Lung microvascular endothelial cell (primary cell): ENCODE measurements around the gene GPR78. TPM values are rescaled to one million over a fixed set of nuclear protein-coding genes. Genes with fewer than 3 reads are reported as not detected.
"Not testable (repeated sequence)": the region's sequence is repeated elsewhere in the genome, so short reads cannot be mapped to it uniquely, and the experiment has no call there.

Experiments
- DNase-seq, 2 donors: peaks; one replicate each; pipeline versions ENCODE4 v3.0.0 to v3.0.0-alpha.2; 2010; ENCODE audit warnings: low read depth in 2 of 2
- total RNA-seq: library from RNA; depleted of rRNA; stranded (reverse); fragments of >200 nt; gene quantifications from 2 replicates; pipeline ENCODE4 v1.2.1, GENCODE V29; 2014

Gene GPR78
- total RNA-seq, 1 donor from 2014 or later = not detected

DNA sequence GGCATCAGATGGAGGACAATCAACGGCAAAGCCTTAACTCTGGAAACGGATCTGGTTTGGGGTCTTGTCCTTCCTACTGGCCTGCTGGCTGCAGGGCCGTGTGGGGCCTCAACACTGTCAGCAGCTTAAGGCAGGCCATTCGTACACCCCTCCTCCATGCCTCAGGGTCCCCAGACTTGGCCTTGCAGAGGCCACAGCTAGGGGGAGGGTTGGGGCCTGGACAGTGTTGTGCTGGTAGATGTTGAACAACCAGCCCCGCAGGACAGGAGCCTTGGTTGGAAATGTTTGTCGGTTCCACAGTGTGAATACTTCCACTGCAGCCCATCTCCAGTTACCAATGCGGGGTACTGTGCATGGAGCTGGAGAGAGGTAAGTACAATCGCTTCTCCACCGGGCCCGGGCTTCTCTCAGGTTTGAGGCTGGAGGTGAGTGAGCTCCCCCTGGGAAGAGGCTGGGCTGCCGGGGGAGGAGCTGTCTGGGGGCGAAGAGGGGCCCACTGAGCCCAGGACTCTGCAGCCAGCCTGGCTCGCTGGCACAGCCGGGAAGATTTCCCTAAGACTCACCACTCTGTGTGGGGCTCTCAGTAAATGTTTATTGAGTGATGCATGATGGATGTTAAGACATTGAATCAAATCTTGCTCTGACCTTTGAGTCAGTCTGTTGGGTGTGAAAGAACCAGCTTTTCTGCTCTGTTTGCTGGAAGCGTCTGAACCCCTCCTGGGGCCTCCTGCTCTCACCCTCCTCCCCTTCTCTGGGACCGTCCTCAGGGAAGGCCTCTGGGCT lies 19.7 kb upstream of the GPR78 start:
- no peak for DNase-seq

DNA sequence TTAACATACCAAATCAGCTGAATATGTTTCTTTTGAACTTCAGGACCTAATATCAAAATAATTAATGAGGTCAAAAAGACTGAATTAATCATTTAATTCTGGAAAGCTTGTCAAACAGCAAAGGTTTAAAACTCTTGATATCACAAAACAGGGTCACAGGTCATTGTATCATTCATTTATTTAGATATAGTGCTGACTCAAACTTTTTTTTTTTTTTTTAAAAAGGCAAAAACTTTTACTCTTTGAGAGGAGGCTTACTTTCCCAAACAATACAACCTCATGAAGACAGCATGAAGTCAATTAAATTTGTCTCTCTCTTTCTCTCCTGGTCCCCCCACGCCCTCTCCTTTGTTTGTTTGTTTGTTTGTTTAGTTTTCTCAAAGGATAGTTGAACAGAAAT lies 15.6 kb upstream of the GPR78 start:
- DNase-seq = no peak

DNA sequence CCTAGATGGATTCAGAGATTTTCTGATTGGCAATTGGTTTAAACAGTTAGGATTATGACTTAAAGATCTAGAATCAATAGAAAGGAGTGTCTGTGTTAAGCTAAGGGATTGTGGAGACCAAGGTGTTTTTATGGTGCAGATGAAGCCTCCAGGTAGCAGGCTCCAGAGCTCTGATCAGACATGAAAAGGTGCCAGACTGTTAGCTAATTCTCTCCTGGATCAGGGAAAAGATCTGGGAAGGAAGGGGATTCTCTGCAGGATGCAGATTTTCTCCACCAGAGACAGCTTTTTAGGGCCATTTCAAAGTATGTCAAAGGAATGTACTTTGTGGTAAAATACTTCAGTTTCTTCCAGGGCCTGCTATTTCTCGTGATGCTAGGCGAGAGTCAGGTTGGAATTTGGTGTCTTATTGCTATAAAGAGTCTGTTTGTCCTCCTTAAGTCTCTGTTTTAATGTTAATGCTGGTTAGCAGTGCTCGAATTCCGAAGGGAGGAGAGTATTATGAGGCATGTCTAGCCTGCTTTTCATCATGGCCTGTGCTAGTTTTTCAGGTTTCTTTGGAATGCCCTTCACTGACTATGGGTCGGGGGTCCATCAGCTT lies 12.0 kb upstream of the GPR78 start:
- DNase-seq = no peak

DNA sequence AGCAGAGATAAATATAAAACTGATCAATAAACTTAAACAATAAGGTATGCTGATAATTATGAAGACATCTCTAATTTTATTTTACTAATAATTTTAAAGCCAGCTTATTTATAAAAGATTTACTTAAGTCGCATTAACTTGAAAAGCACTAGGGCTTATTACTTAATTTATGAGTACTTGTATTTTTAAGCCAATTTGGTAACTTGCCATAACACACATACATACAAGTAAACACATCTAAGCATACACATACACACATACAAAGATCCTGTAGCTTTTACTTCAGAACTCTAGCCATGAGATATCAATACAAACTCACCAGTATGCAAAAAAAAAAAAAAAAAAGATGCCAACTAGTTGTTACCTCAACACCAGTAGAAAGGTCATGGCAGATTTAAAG lies 10.0 kb upstream of the GPR78 start:
- no peak for DNase-seq

DNA sequence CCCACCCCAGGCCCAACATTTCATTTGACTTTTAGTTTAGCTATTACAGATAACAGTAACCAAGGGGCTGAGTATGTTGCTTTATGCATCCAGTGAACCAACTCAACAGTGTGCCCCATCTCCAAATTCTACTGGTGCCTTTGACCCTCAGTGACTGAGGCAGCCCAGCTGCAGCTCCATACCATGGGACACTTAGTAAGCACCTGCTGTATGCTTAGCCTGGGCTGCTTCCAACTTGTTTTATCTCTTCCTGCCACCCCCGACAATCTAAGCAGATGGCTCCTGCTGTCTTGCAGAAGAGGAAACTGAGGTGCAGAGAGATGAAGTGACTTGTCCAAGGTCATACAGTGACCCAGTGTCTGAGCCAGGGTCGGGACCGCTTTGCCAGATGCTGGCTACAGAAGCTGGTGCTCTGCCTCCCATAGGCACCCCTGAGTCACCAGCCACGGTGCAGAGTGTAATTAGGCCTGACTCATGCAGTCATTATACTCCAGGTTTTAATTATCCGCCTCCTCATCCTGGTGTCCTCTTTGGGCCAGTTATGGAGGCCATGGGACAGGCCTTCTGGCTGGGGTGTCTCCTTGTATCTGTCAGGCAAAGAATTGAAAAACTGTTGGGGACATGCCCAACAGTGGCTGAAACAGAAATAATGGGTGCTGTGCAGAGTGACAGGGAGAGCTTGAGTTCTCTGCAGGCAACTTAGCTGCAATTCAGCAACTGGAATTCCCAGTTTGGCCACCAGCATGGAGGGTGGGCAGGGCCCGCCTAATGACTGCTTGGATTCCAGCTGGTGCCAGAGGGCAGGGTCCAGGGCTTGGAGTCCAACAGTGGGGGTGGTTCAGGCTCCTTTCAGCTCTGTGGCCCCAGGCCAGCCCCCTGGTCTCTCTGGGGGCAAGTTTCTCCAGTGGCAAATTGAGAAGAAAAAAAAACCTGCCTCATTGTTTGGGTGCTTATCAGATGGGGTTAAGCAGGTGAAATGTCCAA lies 8.2 kb upstream of the GPR78 start:
- DNase-seq = no peak

DNA sequence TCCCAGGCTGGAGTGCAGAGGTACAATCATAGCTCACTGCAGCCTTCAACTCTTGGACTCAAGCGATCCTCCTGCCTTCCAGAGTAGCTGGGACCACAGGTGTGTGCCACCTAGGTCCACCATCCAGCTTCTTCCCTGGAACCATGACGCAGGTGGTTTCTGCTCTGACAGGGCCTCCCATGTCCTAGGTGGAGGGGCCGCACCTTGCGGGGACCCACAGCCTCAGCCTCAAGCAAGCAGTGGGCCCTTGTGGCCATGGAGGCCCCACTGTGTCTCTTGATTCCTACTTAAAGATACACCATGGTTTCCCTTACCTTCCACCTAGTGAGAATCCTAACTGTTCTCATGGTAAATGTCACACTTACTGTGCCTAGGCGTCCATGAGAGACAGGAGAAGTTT lies 6.9 kb upstream of the GPR78 start:
- no peak for DNase-seq

DNA sequence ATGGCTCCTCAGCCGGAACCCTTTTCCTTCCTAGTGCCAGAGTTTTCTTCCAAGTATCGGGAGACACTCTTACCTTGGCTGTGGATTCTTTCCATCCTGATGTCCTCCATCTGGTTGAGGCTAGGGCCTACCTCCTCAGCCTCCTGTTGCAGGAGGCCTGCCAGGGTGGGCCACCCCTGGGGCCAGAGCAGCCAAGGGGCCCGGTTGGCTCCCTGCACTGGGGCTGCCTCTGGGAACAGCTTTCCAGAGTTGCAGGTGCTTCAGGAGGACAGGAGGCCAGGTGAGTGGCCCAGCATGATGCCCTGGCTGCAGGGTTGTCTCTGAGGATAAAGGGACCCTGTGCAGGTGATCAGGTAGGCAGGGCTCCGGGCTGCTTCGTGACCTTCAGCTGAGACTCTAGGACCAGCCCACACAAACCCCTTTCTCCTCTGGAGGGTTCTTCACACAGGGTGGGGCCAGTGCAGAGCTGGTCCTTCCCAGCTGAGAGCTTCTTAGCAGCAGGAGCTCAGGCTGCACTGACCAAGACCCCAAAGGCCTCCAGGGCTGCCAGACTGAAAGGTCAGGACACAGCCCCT lies 5.3 kb upstream of the GPR78 start:
- no peak for DNase-seq

DNA sequence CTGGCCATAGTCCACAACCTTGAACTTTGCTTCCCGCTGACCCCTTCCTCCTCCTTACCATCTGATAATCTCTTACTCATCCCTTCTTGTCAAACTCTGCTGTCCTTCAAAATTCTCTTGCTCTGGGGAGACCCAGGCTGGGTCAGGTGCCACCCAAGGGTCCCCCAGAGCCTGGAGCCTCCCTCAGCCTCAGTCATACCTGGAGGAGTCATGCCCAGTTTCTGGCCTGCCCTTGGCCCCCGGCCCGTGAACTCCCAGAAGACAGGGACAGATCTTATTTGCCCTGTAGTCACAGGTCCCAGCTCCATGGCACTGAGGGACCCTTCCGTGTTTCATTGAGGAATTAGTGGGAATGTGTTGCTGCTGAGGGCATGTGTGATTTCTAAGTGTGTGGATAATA lies 4.7 kb upstream of the GPR78 start:
- no peak for DNase-seq

DNA sequence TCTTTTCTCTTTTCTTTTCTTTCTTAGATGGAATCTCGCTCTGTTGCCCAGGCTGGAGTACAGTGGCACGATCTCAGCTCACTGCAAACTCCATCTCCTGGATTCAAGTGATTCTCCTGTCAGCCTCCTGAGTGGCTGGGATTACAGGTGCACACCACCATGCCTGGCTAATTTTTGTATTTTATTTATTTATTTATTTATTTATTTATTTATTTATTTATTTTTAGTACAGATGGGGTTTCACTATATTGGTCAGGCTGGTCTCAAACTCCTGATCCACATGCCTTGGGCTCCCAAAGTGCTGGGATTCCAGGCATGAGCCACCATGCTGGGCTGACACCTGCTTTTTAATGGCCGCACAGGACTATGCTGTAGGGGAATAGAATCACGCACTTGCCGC lies 3.6 kb upstream of the GPR78 start:
- not testable (repeated sequence) for DNase-seq

DNA sequence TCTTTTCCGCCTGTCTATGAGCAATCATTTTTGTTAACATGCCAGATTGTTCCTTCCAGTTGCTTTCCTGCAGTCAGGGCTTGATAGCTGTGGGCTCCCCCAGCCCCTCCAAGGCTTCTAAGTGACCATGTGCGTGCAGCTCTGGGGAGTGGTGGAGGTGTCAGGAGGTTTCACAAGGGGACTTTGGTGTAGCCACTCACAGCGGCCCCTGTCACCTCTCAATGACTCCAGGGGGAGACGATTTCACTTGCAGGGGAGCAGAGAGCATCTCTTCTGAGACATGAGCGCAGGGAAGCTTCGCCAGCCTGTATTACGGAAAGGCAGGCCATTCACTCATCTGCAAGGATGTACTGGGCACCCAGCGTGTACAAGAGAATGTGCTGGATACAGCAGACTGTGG lies 3.1 kb upstream of the GPR78 start:
- no peak for DNase-seq

DNA sequence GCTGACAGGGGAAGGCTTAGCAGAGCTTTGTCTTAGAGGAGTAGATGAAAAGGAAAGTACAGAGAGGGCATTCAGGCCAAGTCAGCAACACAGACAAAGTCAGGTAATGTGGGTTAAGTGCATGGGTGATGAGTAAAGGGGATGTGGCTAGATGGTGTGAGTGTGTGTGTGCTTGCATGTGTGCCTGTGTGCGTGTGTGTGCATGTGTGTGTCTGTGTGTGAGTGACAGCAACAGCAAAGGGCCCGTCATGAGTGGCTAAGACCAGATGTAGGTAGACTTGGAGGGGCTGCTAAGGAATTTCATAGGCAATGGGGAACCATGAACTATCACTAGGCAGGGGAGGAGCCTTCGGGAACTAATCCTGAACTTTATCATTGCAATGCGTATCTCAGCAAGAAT lies 2.2 kb upstream of the GPR78 start:
- DNase-seq = no peak

DNA sequence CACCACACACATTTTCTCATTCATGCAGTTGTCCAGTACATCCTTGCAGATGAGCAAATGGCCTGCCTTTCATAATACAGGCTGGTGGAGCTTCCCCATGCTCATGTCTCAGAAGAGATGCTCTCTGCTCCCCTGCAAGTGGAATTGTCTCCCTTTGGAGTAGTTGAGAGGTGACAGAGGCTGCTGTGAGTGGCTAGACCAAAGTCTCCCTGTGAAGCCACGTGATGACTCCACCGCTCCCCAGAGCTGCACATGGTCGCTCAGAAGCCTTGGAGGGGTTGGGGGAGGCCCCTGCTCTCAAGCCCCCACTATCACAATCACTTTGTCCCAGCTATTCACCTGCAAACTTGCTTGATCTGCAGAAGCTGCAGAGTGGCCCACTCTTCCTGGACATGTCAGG lies 1.5 kb upstream of the GPR78 start:
- DNase-seq = no peak

DNA sequence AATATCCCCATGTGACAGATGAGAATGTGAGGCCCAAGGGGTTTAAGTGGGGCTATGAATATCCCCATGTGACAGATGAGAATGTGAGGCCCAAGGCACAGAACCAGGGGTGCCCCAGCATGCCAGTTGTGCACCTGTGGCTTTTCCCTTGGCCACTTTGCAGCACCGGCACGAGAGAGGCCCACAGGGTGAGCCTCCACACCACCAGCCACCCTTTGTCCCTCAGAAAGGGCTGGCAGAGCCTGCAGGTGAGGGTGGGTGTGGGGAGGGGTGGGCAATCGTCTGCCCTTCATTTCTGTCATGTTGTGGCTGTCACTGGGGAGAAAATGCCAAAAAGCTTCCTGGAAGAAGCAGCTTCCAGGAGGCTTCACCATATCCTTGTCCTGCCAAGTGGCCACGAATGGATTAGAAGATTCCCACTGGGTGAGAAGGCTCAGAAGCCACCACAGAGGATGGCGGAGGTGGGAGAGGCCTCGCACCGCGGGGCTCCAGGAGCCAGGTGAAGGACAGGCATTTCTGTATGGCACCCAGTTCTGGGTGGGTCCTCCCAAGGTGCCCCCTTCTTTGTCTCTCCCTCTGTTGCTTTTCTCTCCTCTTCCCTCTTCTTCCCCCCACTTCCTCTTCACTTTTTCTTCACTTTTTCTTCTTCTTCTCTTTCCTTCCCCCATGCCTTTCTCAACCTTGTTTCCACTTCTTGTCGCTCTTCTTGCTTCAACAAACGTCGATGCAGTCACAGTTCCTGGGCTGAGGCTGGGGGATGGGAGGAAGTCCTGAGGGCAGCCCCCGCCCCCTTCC lies 469 bp upstream of the GPR78 start:
- no peak for DNase-seq

DNA sequence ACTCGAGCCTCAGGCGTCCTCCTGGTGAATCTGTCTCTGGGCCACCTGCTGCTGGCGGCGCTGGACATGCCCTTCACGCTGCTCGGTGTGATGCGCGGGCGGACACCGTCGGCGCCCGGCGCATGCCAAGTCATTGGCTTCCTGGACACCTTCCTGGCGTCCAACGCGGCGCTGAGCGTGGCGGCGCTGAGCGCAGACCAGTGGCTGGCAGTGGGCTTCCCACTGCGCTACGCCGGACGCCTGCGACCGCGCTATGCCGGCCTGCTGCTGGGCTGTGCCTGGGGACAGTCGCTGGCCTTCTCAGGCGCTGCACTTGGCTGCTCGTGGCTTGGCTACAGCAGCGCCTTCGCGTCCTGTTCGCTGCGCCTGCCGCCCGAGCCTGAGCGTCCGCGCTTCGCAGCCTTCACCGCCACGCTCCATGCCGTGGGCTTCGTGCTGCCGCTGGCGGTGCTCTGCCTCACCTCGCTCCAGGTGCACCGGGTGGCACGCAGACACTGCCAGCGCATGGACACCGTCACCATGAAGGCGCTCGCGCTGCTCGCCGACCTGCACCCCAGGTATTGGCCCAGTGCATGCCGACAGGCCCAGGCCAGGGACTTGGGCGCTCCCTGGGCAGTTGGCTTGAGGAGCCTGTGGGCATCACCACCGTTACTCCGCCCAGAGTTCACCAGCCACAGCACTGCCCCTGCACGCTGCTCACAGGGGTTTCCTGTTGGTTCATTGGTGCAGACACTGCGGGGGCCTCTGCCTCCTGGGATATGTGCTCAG lies 1.1 kb downstream of the GPR78 start:
- no peak for DNase-seq

DNA sequence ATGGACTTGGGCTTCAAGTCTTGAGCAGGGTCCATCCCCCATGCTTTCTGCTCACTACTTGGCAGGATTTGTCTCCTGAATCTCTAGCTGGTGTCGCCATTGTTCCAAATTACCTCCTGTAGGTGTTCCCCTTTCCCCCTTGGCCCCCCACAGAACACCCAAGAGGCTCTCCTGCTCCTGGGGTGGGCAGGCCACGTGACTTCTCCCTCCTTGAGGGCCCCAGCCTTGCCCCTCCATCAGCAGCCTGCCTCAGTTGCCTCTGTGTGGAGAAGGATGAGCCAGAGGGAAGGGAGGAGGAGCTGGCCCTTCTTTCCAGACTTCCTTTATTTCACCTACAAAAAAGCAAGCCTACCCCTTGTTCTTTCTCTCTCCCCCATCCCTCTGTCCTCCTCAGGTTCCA lies 1.8 kb downstream of the GPR78 start:
- DNase-seq = no peak

DNA sequence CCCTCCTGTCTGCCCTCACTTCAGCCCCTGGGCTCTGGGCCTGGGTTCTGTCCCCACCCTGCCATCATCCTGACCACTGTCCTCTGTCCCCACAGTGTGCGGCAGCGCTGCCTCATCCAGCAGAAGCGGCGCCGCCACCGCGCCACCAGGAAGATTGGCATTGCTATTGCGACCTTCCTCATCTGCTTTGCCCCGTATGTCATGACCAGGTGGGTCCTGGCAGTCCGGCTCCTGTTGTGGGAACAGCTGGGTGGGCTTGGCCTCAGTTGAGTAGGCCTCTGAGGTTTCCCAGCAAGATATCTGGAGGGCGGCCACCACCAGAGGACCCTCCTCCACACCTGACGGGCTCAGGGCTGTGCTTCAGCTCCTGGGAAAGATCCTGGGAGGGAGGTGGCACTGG lies 2.2 kb downstream of the GPR78 start:
- DNase-seq = no peak

DNA sequence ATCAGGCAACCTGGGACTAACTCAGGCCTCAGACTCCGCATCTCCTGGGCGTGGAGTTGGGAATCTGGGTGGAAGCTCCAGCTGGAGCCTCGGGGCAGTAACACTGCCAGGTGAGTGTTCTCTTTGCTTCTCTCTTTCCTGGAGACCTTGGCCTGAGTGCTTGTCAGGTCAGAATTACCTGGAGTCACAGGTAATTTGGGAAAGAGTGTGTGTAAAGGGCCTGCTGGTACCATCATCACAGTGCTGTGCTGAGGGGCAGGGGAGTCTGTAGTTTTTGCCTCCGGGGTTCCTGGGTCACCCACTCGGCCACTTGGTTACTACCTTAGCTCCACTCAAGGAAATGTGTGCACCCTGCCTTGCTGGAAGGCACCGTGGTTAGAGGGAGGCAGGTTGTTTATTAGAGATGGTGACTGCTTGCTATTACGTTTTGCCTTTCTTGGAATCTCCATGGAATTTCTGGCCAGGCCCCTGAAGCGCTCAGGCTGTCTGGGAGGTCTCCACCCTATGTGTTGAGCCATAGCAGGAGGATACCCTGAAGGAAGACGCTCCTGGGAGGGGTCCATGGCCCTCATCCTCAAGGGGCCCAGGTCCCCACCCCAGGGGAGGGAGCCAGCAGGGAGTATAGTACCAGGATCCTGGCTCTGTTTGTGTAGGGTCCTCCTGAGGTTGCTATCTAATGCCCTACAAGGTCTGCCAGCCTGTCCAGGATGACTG lies 2.9 kb downstream of the GPR78 start:
- no peak for DNase-seq

DNA sequence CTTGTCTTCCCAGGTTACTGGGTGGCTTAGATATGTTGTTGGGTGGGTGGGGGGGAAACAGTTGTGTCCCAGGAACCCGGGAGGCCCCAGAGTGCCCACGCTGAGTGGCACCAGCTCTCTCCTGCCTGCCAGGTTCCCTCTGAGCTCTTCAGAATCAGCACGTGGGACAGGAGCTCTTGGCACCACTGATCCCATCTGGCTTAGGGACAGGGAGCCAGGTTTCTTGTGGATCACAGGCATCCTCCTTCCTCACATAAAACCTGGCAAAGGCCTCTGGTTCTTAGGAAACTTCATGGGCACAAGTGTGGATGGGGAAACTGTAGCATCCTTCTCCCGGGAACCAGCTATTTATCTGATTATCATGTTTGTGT lies 3.4 kb downstream of the GPR78 start:
- DNase-seq = no peak

DNA sequence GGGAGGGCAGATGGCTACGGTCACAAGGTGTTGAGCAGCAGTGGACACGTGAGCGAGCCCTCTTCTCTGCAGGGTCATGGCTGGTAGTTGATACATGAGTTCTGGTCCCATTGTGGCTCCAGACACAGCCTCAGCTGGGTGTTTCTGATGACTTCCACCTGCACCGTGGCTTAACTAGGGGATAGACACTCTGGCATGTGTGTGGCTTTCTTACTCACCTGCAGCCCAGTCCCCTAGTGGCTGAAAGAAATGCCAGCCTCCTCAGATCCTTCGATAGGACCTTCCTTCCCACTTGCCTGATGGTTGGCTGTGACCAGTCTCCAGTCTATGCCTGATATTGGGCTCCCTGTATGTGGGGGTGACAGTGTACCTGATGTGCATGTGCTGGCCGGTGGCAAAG lies 5.0 kb downstream of the GPR78 start:
- no peak for DNase-seq

DNA sequence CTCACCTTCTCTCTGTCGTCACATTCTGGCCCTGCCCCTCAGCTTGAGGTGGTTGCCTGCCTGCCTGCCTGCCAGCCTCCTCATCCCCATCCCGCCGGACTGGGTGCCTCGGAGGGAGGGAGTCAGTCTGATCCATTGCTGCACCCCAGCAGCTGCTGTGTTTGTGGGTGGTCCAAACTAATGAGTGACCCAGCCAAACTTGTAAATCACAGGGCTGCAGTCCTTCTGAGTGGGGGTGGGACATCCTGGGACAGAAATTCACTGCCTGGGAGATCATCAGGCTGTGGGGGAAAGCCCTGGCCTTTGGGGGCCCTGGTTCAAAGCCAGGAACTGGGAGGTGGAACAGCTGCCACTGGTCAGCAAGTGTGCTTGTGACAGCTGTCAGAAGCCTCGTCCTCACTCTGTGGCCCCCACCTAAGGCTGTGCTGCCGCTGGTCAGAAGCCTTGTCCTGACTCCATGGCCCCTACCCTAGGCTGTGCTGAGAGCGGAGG lies 5.6 kb downstream of the GPR78 start:
- DNase-seq = no peak
